ENCODE results near the gene KCNJ4.

Gene KCNJ4

DNA sequence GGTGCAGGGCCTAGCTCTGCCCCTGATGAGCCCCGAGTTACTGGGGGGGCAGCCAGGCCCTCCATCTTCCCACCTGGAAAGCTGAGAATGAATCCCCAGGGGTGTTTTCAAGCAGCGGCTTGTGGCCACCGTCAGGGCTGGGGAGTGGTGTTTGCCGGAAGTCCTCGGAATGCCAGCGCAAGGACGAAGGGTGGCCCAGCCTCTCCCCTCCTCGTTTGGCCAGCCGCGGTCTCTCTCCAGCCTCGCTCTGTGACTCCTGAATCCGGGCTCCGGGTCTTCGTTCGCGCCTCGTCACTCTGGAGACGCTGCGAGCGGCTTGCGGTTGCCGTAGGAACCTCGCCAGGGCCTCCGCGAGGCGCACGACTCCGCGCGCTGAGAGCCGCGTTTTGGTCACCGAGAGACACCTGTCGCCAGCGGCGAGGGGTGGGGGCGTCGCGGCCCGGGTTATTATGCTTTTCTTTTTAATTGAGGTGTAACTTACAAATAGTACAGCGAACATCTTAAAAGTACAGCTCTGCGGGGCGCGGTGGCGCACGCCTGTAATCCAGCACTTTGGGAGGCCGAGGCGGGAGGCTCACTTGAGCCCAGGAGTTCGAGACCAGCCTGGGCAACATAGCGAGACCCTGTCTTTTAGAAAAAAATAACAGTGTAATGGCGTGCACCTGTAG lies 6.5 kb upstream of the KCNJ4 start:
- TF ChIP-seq, protein P1, sequence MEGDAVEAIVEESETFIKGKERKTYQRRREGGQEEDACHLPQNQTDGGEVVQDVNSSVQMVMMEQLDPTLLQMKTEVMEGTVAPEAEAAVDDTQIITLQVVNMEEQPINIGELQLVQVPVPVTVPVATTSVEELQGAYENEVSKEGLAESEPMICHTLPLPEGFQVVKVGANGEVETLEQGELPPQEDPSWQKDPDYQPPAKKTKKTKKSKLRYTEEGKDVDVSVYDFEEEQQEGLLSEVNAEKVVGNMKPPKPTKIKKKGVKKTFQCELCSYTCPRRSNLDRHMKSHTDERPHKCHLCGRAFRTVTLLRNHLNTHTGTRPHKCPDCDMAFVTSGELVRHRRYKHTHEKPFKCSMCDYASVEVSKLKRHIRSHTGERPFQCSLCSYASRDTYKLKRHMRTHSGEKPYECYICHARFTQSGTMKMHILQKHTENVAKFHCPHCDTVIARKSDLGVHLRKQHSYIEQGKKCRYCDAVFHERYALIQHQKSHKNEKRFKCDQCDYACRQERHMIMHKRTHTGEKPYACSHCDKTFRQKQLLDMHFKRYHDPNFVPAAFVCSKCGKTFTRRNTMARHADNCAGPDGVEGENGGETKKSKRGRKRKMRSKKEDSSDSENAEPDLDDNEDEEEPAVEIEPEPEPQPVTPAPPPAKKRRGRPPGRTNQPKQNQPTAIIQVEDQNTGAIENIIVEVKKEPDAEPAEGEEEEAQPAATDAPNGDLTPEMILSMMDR (IDR thresholded peaks at IDR 0.05), result no peak

DNA sequence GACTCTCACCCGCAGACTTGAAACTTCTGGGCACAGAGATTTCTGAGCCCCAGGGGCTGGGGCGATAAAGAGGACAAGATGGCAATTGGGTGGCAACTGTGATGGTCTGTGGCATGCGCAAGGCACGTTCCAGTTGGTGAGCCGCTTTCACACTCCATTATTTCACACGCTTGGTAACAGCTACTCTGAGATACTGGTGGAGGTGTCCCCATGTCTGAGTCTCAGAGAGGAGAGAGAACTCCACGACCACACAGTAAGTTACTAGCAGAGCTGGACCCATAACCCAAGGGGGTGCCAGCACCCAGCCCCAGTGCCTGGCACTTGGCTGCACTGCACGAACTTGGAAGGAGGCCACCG lies 6.0 kb upstream of the KCNJ4 start:
- TF ChIP-seq, protein P1 (IDR thresholded peaks at IDR 0.05), result no peak

DNA sequence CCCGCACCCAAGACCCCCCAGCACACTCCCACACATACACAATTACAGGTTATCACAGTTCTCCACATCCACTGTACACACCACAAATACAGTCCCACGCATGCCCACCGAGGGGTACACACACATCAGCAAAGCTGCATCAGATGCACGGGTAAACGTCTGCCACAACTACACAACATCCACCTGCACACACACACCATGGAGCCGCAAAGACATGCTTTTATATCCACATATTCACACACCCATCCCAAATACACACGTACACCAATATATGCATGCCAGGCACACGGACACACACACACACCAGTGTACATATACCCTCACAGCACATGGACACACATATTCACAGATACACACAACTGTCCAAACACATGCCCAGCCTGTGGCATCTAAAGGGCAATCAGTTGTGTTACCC lies 5.4 kb upstream of the KCNJ4 start:
- TF ChIP-seq, protein P1 (IDR thresholded peaks at IDR 0.05), result no peak

DNA sequence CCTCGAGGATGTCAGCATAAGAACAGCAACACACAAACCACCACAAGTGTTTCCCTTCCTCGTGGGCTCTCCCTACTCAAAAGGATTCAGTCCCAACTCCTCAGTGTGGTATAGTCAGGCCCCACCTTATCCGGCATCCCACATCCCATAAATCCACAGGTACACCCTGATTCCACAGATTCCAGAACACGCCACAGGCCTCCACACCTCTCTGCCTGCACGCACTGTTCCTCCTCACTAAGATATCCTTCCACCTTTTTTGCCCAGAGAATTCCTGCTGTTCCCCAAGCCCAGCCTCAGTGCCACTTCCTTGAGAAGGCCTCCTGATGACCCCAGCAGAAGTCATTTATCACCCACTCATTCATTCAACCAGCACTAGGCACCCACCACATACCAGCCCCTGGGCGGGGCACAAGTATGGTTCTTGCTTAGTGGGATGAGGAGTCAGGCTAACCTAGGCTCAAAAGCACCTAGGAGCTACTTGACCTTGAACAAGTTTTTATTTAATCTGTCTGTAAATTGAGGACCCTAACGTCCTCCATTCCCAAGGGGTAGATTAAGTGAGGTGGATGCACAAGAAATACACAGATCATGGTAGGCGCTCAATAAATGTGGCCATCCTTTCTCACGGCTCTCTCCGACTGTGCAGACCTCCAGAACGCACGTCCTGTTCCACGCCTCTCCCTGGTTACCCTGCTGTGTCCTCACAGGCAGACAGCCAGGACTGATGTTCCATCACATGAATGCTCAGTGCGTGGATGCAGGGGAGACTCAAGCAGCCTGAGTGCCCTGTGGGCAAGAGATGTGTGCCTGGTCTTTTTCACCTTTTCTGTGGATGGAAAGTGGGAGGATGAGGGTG lies 2.1 kb upstream of the KCNJ4 start:
- TF ChIP-seq, protein P1 (IDR thresholded peaks at IDR 0.05), result no peak

DNA sequence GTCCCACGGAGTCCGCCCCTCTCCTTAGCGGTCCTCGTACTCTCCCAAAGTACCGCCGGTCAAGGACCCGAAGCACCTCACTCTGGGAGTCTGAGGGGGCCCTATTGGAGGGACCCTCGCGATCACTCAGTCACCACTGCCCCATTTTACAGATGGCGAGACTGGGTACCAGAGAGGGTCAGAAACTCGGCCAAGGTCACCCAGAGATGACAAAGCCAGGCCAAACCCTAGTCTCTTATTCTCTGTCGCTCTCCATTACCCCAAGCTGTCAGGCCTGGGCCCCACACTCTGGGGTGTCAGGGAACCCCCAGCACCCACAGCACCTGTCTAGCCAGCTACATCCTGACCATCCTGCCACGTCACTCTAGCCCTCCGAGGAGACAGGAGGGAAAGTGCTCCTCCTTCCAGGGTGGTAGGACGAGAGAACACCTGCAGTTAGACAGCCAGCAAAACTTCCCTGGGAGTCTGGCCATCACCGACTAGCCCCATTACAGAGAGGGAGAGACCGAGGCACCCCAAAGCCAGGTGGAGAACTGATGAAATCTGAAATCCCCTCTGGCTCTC lies 1.4 kb upstream of the KCNJ4 start:
- TF ChIP-seq, protein P1 (IDR thresholded peaks at IDR 0.05), result no peak

DNA sequence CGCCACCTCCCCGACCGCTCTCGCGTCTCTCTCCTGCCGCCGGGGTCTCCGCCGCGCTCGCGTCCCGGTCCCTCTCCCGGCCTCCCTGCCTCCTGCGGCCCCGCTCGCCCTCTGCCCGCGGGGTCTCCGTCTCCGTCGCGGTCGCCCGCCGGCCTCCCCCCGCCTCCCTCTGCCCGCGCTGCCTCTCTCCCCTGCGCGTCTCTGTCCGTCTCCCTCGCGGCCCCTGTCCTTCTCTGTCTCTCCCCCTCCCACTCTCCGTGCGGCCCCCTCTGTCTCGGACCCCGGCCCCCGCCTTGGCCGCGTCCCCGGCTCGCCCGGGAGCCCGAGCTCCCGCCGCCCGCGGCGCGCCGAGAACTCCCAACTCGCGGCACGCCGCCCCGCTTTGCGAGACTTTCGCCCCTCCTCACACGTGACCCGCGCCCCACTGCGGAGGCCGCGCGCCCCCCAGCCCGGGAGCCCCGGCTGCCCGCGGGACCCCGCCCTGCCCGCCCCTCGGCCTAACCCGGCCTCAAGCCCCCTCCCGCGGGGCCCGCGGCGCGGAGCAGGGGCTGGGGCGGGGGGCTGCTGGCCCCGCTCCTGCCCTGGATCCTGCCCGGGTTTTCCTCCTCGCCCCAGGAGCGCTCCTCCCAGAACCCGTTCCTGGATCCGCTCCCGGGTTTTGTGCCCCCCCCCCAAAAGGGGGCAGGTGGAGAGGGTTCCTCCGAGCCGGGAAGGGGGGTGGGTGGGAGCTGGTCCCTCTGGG lies 702 bp upstream of the KCNJ4 start:
- TF ChIP-seq, protein P1 (IDR thresholded peaks at IDR 0.05), result no peak

DNA sequence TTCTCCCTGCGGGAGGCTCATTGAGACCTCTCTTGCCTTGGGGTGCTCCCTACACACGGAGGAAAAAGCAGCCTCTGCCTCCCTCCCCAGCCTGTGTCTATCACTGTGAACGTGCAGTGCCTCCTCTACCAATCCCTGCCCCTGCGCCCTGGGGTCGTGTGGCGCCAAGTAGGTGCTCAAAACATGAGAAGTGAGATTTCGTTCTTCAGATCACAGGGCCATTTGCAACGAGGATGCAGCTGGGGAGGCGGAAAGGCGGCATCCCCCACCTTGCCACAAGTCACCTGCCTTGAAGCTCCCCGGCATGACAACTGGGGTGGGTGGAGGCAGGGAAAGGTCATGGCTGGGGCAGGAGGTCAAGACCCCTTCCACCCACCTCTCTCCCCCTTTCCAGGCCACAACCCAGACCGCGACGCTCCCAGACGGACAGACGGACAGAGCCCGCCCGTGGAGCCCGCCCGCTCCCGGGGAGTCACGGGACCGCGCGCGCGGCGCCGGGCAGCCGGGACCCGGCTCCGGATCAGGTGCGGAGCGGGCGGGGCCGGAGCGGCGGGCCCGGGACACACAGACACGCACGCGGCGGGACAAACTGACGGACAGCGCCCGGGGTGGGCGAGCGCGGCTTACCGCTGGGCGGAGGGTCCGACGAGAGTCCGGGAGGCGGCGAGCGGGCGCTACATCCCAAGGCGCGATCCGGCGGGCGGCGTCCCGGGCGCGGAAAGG lies 485 bp downstream of the KCNJ4 start:
- TF ChIP-seq, protein P1 (IDR thresholded peaks at IDR 0.05), result no peak
